Peyer's patch (tissue), 4 donors: ENCODE measurements around the gene SNX24. TPM values are rescaled to one million over a fixed set of nuclear protein-coding genes. Genes with fewer than 3 reads are reported as not detected.

Experiments used
- DNase-seq, 3 donors: peaks; one replicate each; pipeline ENCODE4 v3.0.0-alpha.2; 2017 to 2019
- H3K27ac ChIP-seq, 4 donors: fragments of 200-600 bp; sonication (generic); one replicate each; pipeline ENCODE4 v1.5.1; 2016 to 2019
- H3K27me3 ChIP-seq, 2 donors: fragments of 200-600 bp; sonication (generic); one replicate each; pipeline ENCODE4 v1.5.1; 2019
- H3K36me3 ChIP-seq, 3 donors: fragments of 200-600 bp; sonication (generic); one replicate each; pipeline ENCODE4 v1.5.1; 2016 to 2019
- H3K4me1 ChIP-seq, 4 donors: fragments of 200-600 bp; sonication (generic); one replicate each; pipeline ENCODE4 v1.5.1; 2016 to 2019
- H3K4me3 ChIP-seq, 4 donors: fragments of 200-600 bp; sonication (generic); 1 replicate in 3 of 4; 2 replicates in 1 of 4; pipeline ENCODE4 v1.5.1; 2016 to 2019; ENCODE audit warnings: mild to moderate bottlenecking in 1 of 4
- H3K9me3 ChIP-seq, 4 donors: fragments of 200-600 bp; sonication (generic); one replicate each; pipeline ENCODE4 v1.5.1; 2016 to 2019; ENCODE audit warnings: mild to moderate bottlenecking in 1 of 4
- CTCF ChIP-seq, 6 experiments: fragments of 450-650 bp in 4 of 6; fragments of 200-600 bp in 2 of 6; sonication (generic) in 1 of 6; IDR thresholded peaks; one replicate each; pipeline ENCODE4 v1.5.1; 2017 to 2019; ENCODE audit warnings: antibody characterized with exemption in 6 of 6, mild to moderate bottlenecking in 3 of 6, moderate library complexity in 1 of 6
- POLR2A ChIP-seq, 2 donors: fragments of 450-650 bp; IDR thresholded peaks; one replicate each; pipeline ENCODE4 v1.5.1; 2017; ENCODE audit warnings: antibody characterized with exemption in 2 of 2, mild to moderate bottlenecking in 2 of 2, moderate library complexity in 2 of 2
- total RNA-seq, 4 donors: library from RNA; depleted of rRNA; stranded (reverse); fragments of >200 nt; gene quantifications; one replicate each; pipeline ENCODE4 v1.1.0, GENCODE V29; 2016

SNX24 gene
- total RNA-seq, 4 donors from 2014 or later: 19.4 to 45.5 (median 29.3) TPM

DNA sequence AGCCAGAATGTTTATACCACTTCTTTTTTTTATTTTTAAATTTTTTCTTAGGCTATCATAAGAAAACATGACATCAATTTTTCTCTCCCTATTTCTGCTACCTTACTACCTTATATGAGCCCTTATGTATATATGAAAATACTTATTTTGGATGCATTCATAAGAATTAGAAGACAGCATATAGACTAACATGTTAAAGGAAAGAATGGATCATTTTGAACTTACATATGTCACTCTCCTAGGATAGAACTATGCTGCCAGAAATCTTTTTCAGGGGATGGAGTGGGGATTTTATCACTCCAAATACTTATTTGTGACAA lies 51.8 kb downstream of the SNX24 start:
- Histone ChIP-seq H3K36me3 (no peaks in the 10 kb centered on the region), H3K4me1 (no peaks in the 10 kb centered on the region)
- TF ChIP-seq POLR2A (IDR thresholded peaks at IDR 0.05) (no peak), CTCF (IDR thresholded peaks at IDR 0.05) (no peak)

GRCh38 chr5:122901346-122901745 lies 55.9 kb downstream of the SNX24 start:
- Histone ChIP-seq H3K4me3 (no peak overlapping the region), H3K36me3 (no peaks in the 10 kb centered on the region), H3K9me3 (no peaks in the 10 kb centered on the region), H3K27ac (no peak overlapping the region), H3K27me3 (no peaks in the 10 kb centered on the region), H3K4me1 (no peaks in the 10 kb centered on the region)
- DNase-seq: no peak
- TF ChIP-seq POLR2A (IDR thresholded peaks at IDR 0.05): no peak
- no peak for TF ChIP-seq CTCF (IDR thresholded peaks at IDR 0.05)

More for the DNA sequence above, 51.8 kb downstream of the SNX24 start:
- no peak for DNase-seq
- H3K27ac ChIP-seq: no peak overlapping the region
- H3K4me3 ChIP-seq: no peak overlapping the region
- H3K9me3 ChIP-seq: no peaks in the 10 kb centered on the region
- H3K27me3 ChIP-seq: no peaks in the 10 kb centered on the region

DNA sequence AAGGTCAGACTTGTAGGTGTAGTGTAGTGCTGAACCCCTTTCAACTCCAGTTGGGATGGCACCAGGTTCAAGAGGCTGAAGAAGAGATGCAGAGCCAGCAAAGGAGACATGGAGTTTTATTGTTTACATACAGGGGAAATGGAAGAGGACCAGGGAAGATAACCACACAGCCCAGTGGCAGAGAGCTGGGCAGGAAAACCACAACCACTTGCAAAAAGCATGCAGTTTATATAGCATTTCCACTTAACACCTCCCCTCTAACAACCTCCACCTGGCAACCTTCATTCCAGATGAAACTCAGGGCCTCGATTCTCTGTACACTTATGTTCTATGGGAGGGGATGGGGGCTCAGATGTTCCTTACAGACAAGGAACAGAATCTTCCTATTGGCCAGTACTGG lies 56.9 kb downstream of the SNX24 start:
- H3K27me3 ChIP-seq: no peaks in the 10 kb centered on the region
- no peak for DNase-seq
- H3K4me3 ChIP-seq: no peak overlapping the region
- no peaks in the 10 kb centered on the region for H3K36me3 ChIP-seq
- TF ChIP-seq CTCF (IDR thresholded peaks at IDR 0.05) (no peak), POLR2A (IDR thresholded peaks at IDR 0.05) (no peak)
- H3K9me3 ChIP-seq: no peaks in the 10 kb centered on the region
- H3K27ac ChIP-seq: no peak overlapping the region
- H3K4me1 ChIP-seq: no peaks in the 10 kb centered on the region

GRCh38 chr5:122906768-122907167 lies 61.4 kb downstream of the SNX24 start:
- Histone ChIP-seq H3K4me3 (no peak overlapping the region), H3K27me3 (no peaks in the 10 kb centered on the region), H3K36me3 (no peaks in the 10 kb centered on the region), H3K9me3 (no peaks in the 10 kb centered on the region), H3K27ac (no peak overlapping the region), H3K4me1 (no peaks in the 10 kb centered on the region)
- DNase-seq: no peak
- TF ChIP-seq CTCF (IDR thresholded peaks at IDR 0.05): no peak
- TF ChIP-seq POLR2A (IDR thresholded peaks at IDR 0.05): no peak

DNA sequence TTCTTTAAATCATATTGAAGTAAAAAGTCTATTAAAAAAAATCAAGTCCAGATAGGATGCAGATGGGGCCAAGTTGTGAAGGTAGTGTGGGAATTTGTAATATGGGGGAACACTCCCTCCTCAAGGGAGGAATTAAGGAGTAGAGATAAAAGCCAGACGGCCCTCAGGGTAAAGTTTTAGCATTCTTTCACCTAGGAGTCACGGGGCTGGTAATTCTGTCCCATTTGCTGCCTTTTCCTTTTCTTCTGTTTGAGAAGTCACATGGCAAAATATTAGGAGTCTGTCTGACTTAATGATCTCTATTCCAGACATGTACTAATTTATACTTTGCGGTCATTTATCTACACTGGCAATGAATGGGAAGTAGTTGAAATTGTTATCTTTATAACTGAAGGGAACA lies 61.9 kb downstream of the SNX24 start:
- H3K4me1 ChIP-seq: no peaks in the 10 kb centered on the region
- H3K27ac ChIP-seq: no peak overlapping the region
- DNase-seq: no peak
- no peaks in the 10 kb centered on the region for H3K27me3 ChIP-seq
- no peaks in the 10 kb centered on the region for H3K36me3 ChIP-seq
- no peak overlapping the region for H3K4me3 ChIP-seq
- H3K9me3 ChIP-seq: no peaks in the 10 kb centered on the region
- TF ChIP-seq CTCF (IDR thresholded peaks at IDR 0.05) (no peak), POLR2A (IDR thresholded peaks at IDR 0.05) (no peak)

- no peaks in the 10 kb centered on the region for H3K4me1 ChIP-seq
- no peaks in the 10 kb centered on the region for H3K9me3 ChIP-seq
- H3K36me3 ChIP-seq: no peaks in the 10 kb centered on the region
- no peak overlapping the region for H3K27ac ChIP-seq
- no peak for TF ChIP-seq POLR2A (IDR thresholded peaks at IDR 0.05)
- TF ChIP-seq CTCF (IDR thresholded peaks at IDR 0.05): no peak
- H3K27me3 ChIP-seq: no peaks in the 10 kb centered on the region
- DNase-seq: no peak
- H3K4me3 ChIP-seq: no peak overlapping the region
Measured at GRCh38 chr5:122908108-122908507, 62.7 kb downstream of the SNX24 start.
